K562 (cell line): ENCODE results near the gene NACC1. TPM values are rescaled to one million over a fixed set of nuclear protein-coding genes. Genes with fewer than 3 reads are reported as not detected.

ENCODE experiments used
- BRD4 ChIP-seq: fragments of 200-600 bp; sonication (generic); IDR thresholded peaks from 2 replicates; pipeline ENCODE4 v1.6.1; 2017; ENCODE audit warnings: inconsistent platforms
- ELK1 ChIP-seq: sonication (generic); formaldehyde crosslinking; IDR thresholded peaks from 2 replicates; pipeline ENCODE4 v1.8.1; 2022; ENCODE audit warnings: missing genetic modification reagents
- FOXA1 ChIP-seq: fragments of 450-650 bp; IDR thresholded peaks from 2 replicates; pipeline ENCODE4 v1.6.1; 2016; ENCODE audit warnings: mild to moderate bottlenecking, borderline replicate concordance
- GABPB2 ChIP-seq: fragments of 250-450 bp; sonication (Bioruptor Pico); conservative IDR thresholded peaks from 2 replicates; pipeline ENCODE4 v1.5.1; 2021; ENCODE audit warnings: mild to moderate bottlenecking
- GATAD2B ChIP-seq: fragments of 450-650 bp; IDR thresholded peaks from 2 replicates; pipeline ENCODE4 v1.6.1; 2017; ENCODE audit warnings: mild to moderate bottlenecking, borderline replicate concordance
- PRMT5 ChIP-seq: sonication (generic); formaldehyde crosslinking; IDR thresholded peaks from 2 replicates; pipeline ENCODE4 v1.5.0; 2020; ENCODE audit warnings: missing genetic modification reagents
- SAP30 ChIP-seq: fragments of 200-600 bp; sonication (generic); IDR thresholded peaks from 2 replicates; pipeline ENCODE4 v1.6.1; 2012; ENCODE audit warnings: borderline replicate concordance, low read depth, mild to moderate bottlenecking, moderate library complexity, low read length, control low read depth, inconsistent platforms; ENCODE audit not compliant: insufficient read depth, poor library complexity, severe bottlenecking
- ZNF354B ChIP-seq: fragments of 250-450 bp; sonication (Bioruptor Pico); IDR thresholded peaks from 2 replicates; pipeline ENCODE4 v1.4.0; 2020
- ZNF766 ChIP-seq: fragments of 200-800 bp; sonication (Bioruptor generic); conservative IDR thresholded peaks from 2 replicates; pipeline ENCODE4 v1.6.1; 2016; ENCODE audit warnings: missing genetic modification characterization, missing compliant biosample characterization
- polyA plus RNA-seq, 8 experiments: library from polyadenylated mRNA; depleted of rRNA in 4 of 8; stranded (reverse) in 5 of 8; unstranded in 3 of 8; fragments of >200 nt; fragmentation: Nextera tagmentation in 2 of 8; fragmentation: Illumina TruSeq in 1 of 8; extraction: Ambion mirVana in 2 of 8; extraction: Trizol in 1 of 8; gene quantifications; 2 replicates each; pipeline versions ENCODE4 v1.2.1 to v1.2.3, GENCODE V29; 2011 to 2014; ENCODE audit warnings: inconsistent platforms in 1 of 8, missing spikeins in 1 of 8
- total RNA-seq, 7 experiments: library from RNA; depleted of rRNA in 6 of 7; stranded (reverse); fragments of >200 nt in 6 of 7; fragmentation: Illumina TruSeq in 2 of 7; extraction: Trizol in 2 of 7; gene quantifications; 2 replicates each; pipeline versions ENCODE4 v1.2.1 to v1.2.3, GENCODE V29; 2011 to 2021; ENCODE audit warnings: low replicate concordance in 1 of 7
- TF ChIP-seq, protein P1 (sequence below): fragments of 250-450 bp; sonication (Bioruptor Pico); IDR thresholded peaks from 2 replicates; pipeline ENCODE4 v1.6.1; 2021; ENCODE audit warnings: mild to moderate bottlenecking
- TF ChIP-seq, protein P2 (sequence below): fragments of 200-800 bp; sonication (Bioruptor generic); IDR thresholded peaks from 2 replicates; pipeline ENCODE4 v1.6.1; 2017; ENCODE audit warnings: missing genetic modification characterization, missing compliant biosample characterization
- TF ChIP-seq, protein P3 (sequence below): sonication (generic); formaldehyde crosslinking; IDR thresholded peaks from 2 replicates; pipeline ENCODE4 v1.8.0; 2023; ENCODE audit warnings: missing genetic modification reagents, mild to moderate bottlenecking, borderline replicate concordance
- TF ChIP-seq, protein P4 (sequence below): fragments of 450-650 bp; formaldehyde crosslinking; IDR thresholded peaks from 2 replicates; pipeline ENCODE4 v1.4.0; 2020; ENCODE audit warnings: mild to moderate bottlenecking, moderate library complexity
- TF ChIP-seq, protein P5 (sequence below): sonication (generic); formaldehyde crosslinking; IDR thresholded peaks from 2 replicates; pipeline ENCODE4 v1.8.0; 2022; ENCODE audit warnings: missing genetic modification reagents, mild to moderate bottlenecking, borderline replicate concordance

NACC1 gene
- total and polyA plus RNA-seq, 9 of the 15 experiments (the other 6 are each of a cell fraction or from before 2014, with no cell fraction given) = 0.04 to 96.6 (median 25.8) TPM

DNA sequence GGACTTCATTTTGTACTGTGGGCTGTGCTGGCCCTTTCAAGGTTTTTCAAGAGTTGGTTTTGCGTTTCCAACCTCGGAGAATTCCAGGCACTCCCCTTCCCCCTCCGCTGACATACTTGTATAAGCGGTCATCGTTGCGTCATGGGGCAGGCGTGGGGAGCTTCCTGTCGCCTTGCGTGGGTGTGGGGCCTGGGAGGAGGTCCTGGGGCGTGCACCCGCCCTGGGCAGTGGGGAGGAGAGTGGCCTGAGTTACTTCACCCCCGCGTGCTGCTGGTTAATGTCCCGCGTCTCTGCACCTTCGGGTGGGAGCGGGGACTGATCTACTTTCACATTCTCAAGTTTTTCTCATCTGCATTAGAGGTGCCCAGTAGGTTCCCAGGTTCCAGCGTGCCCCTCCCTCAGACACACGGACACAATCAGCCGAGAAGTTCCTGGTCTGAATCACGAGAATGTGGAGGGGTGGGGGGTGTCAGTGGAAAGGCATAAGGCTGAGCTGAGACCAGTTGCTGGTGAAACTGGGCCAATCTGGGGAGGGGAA lies 36.2 kb downstream of the NACC1 start (continued):
- TF ChIP-seq, protein P1, sequence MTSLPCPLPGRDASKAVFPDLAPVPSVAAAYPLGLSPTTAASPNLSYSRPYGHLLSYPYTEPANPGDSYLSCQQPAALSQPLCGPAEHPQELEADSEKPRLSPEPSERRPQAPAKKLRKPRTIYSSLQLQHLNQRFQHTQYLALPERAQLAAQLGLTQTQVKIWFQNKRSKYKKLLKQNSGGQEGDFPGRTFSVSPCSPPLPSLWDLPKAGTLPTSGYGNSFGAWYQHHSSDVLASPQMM (CRISPR knock-in tag) = no peak
- TF ChIP-seq GABPB2 = no peak
- TF ChIP-seq FOXA1 = no peak
- no peak for TF ChIP-seq BRD4
- no peak for TF ChIP-seq ZNF766
- TF ChIP-seq, protein P2, sequence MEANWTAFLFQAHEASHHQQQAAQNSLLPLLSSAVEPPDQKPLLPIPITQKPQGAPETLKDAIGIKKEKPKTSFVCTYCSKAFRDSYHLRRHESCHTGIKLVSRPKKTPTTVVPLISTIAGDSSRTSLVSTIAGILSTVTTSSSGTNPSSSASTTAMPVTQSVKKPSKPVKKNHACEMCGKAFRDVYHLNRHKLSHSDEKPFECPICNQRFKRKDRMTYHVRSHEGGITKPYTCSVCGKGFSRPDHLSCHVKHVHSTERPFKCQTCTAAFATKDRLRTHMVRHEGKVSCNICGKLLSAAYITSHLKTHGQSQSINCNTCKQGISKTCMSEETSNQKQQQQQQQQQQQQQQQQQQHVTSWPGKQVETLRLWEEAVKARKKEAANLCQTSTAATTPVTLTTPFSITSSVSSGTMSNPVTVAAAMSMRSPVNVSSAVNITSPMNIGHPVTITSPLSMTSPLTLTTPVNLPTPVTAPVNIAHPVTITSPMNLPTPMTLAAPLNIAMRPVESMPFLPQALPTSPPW (CRISPR knock-in tag) = peak; percentile 56; the same call in 1 of the 2 replicates
- no peak for TF ChIP-seq PRMT5 (CRISPR knock-in tag)
- no peak for TF ChIP-seq SAP30
- TF ChIP-seq, protein P3, sequence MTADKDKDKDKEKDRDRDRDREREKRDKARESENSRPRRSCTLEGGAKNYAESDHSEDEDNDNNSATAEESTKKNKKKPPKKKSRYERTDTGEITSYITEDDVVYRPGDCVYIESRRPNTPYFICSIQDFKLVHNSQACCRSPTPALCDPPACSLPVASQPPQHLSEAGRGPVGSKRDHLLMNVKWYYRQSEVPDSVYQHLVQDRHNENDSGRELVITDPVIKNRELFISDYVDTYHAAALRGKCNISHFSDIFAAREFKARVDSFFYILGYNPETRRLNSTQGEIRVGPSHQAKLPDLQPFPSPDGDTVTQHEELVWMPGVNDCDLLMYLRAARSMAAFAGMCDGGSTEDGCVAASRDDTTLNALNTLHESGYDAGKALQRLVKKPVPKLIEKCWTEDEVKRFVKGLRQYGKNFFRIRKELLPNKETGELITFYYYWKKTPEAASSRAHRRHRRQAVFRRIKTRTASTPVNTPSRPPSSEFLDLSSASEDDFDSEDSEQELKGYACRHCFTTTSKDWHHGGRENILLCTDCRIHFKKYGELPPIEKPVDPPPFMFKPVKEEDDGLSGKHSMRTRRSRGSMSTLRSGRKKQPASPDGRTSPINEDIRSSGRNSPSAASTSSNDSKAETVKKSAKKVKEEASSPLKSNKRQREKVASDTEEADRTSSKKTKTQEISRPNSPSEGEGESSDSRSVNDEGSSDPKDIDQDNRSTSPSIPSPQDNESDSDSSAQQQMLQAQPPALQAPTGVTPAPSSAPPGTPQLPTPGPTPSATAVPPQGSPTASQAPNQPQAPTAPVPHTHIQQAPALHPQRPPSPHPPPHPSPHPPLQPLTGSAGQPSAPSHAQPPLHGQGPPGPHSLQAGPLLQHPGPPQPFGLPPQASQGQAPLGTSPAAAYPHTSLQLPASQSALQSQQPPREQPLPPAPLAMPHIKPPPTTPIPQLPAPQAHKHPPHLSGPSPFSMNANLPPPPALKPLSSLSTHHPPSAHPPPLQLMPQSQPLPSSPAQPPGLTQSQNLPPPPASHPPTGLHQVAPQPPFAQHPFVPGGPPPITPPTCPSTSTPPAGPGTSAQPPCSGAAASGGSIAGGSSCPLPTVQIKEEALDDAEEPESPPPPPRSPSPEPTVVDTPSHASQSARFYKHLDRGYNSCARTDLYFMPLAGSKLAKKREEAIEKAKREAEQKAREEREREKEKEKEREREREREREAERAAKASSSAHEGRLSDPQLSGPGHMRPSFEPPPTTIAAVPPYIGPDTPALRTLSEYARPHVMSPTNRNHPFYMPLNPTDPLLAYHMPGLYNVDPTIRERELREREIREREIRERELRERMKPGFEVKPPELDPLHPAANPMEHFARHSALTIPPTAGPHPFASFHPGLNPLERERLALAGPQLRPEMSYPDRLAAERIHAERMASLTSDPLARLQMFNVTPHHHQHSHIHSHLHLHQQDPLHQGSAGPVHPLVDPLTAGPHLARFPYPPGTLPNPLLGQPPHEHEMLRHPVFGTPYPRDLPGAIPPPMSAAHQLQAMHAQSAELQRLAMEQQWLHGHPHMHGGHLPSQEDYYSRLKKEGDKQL (CRISPR knock-in tag) = peak; percentile 66; the same call in 1 of the 2 replicates
- TF ChIP-seq, protein P4, sequence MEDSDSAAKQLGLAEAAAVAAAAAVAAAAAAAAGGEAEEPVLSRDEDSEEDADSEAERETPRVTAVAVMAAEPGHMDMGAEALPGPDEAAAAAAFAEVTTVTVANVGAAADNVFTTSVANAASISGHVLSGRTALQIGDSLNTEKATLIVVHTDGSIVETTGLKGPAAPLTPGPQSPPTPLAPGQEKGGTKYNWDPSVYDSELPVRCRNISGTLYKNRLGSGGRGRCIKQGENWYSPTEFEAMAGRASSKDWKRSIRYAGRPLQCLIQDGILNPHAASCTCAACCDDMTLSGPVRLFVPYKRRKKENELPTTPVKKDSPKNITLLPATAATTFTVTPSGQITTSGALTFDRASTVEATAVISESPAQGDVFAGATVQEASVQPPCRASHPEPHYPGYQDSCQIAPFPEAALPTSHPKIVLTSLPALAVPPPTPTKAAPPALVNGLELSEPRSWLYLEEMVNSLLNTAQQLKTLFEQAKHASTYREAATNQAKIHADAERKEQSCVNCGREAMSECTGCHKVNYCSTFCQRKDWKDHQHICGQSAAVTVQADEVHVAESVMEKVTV (CRISPR knock-in tag) = no peak
- no peak for TF ChIP-seq ELK1
- no peak for TF ChIP-seq ZNF354B (CRISPR knock-in tag)
- no peak for TF ChIP-seq GATAD2B
- TF ChIP-seq, protein P5, sequence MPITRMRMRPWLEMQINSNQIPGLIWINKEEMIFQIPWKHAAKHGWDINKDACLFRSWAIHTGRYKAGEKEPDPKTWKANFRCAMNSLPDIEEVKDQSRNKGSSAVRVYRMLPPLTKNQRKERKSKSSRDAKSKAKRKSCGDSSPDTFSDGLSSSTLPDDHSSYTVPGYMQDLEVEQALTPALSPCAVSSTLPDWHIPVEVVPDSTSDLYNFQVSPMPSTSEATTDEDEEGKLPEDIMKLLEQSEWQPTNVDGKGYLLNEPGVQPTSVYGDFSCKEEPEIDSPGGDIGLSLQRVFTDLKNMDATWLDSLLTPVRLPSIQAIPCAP (CRISPR knock-in tag) = no peak
